Ishikawa (cell line): ENCODE measurements around the gene GYS1.

ENCODE experiments used
- CEBPB ChIP-seq: IDR thresholded peaks from 2 replicates; pipeline ENCODE4 v1.6.1; 2012
- CREB1 ChIP-seq: IDR thresholded peaks from 2 replicates; pipeline ENCODE4 v1.6.1; 2012; ENCODE audit warnings: low read depth
- EGR1 ChIP-seq: IDR thresholded peaks from 2 replicates; pipeline ENCODE4 v1.6.1; 2012
- FOXM1 ChIP-seq: IDR thresholded peaks from 2 replicates; pipeline ENCODE4 v1.6.1; 2012; ENCODE audit warnings: low read depth, borderline replicate concordance
- MAX ChIP-seq: IDR thresholded peaks from 2 replicates; pipeline ENCODE4 v1.6.1; 2012
- RAD21 ChIP-seq: IDR thresholded peaks from 2 replicates; pipeline ENCODE4 v1.6.1; 2012; ENCODE audit warnings: low read depth
- TAF1 ChIP-seq: IDR thresholded peaks from 2 replicates; pipeline ENCODE4 v1.6.1; 2012; ENCODE audit warnings: low read depth, mild to moderate bottlenecking
- TCF12 ChIP-seq: IDR thresholded peaks from 2 replicates; pipeline ENCODE4 v1.6.1; 2012; ENCODE audit warnings: low read depth
- TEAD4 ChIP-seq: IDR thresholded peaks from 2 replicates; pipeline ENCODE4 v1.6.1; 2012
- YY1 ChIP-seq: IDR thresholded peaks from 2 replicates; pipeline ENCODE4 v1.6.1; 2012; ENCODE audit warnings: low read depth
- TF ChIP-seq, protein P1 (sequence below): IDR thresholded peaks from 2 replicates; pipeline ENCODE4 v1.6.1; 2012; ENCODE audit warnings: low read depth, mild to moderate bottlenecking

GRCh38 chr19:48991873-48992580 is 1.1 kb downstream of the GYS1 start:
- TF ChIP-seq, protein P1, sequence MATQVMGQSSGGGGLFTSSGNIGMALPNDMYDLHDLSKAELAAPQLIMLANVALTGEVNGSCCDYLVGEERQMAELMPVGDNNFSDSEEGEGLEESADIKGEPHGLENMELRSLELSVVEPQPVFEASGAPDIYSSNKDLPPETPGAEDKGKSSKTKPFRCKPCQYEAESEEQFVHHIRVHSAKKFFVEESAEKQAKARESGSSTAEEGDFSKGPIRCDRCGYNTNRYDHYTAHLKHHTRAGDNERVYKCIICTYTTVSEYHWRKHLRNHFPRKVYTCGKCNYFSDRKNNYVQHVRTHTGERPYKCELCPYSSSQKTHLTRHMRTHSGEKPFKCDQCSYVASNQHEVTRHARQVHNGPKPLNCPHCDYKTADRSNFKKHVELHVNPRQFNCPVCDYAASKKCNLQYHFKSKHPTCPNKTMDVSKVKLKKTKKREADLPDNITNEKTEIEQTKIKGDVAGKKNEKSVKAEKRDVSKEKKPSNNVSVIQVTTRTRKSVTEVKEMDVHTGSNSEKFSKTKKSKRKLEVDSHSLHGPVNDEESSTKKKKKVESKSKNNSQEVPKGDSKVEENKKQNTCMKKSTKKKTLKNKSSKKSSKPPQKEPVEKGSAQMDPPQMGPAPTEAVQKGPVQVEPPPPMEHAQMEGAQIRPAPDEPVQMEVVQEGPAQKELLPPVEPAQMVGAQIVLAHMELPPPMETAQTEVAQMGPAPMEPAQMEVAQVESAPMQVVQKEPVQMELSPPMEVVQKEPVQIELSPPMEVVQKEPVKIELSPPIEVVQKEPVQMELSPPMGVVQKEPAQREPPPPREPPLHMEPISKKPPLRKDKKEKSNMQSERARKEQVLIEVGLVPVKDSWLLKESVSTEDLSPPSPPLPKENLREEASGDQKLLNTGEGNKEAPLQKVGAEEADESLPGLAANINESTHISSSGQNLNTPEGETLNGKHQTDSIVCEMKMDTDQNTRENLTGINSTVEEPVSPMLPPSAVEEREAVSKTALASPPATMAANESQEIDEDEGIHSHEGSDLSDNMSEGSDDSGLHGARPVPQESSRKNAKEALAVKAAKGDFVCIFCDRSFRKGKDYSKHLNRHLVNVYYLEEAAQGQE = no peak
- TF ChIP-seq RAD21 (no peak), YY1 (no peak), CREB1 (no peak), FOXM1 (no peak), TCF12 (no peak), CEBPB (no peak), MAX (no peak), TEAD4 (no peak), TAF1 (no peak), EGR1 (no peak)
